ENCODE measurements around the gene MBNL2. TPM values are rescaled to one million over a fixed set of nuclear protein-coding genes. Genes with fewer than 3 reads are reported as not detected.

MBNL2 gene
- total and polyA plus RNA-seq, 10 of the 15 experiments (the other 5 are each of a cell fraction or from before 2014, with no cell fraction given): 1.6 to 9.7 (median 6.7) TPM

- TF ChIP-seq REST (IDR thresholded peaks at IDR 0.05; ENCODE audit: low read depth, low read length) (no peak), ZBTB4 (CRISPR knock-in tag; IDR thresholded peaks at IDR 0.05) (no peak), EGR1 (IDR thresholded peaks at IDR 0.05; ENCODE audit: borderline replicate concordance in 1 of 2, low read depth in 2 of 2, low read length in 2 of 2) (no peak)
Measured at GRCh38 chr13:97306645-97307044, 84.5 kb downstream of the MBNL2 start (continued).

- ChIA-PET POLR2A (no interaction called here), CTCF (no interaction called here), SMC1A (ENCODE audit: uncharacterized antibody, unreplicated experiment) (no interaction called here), RAD21 (ENCODE audit: unreplicated experiment) (no interaction called here)
- H3K27me3 ChIP-seq (replicated peaks in 1 of 2; ENCODE audit: control insufficient read depth in 2 of 2, insufficient read depth in 2 of 2, low read length in 1 of 2): no peaks in the 10 kb centered on the region
- TF ChIP-seq IRF4 (IDR thresholded peaks at IDR 0.05; ENCODE audit: low read depth, low read length) (no peak), TBL1XR1 (IDR thresholded peaks at IDR 0.05; ENCODE audit: low read depth, low read length) (no peak)
- no peak overlapping the region for H3K4me2 ChIP-seq (ENCODE audit: control insufficient read depth, insufficient read depth)
- H4K20me1 ChIP-seq (ENCODE audit: control insufficient read depth, insufficient read depth): no peaks in the 10 kb centered on the region
- FAIRE-seq (no peak), DNase-seq (ENCODE audit: low read depth, low spot score) (no peak), ATAC-seq (no peak)
- H3K79me2 ChIP-seq (ENCODE audit: control insufficient read depth, insufficient read depth, low read length): no peaks in the 10 kb centered on the region
- no peaks in the 10 kb centered on the region for H3K36me3 ChIP-seq (ENCODE audit: control insufficient read depth in 2 of 2, insufficient read depth in 2 of 2, low read length in 1 of 2)
- H3K9ac ChIP-seq (ENCODE audit: control insufficient read depth, insufficient read depth, low read length): no peak overlapping the region
- no peak overlapping the region for H3K27ac ChIP-seq (ENCODE audit: control insufficient read depth, insufficient read depth)
- in situ Hi-C loops (cut with MboI) (no loop called here), intact Hi-C loops (cut with micrococcal nuclease; ENCODE audit: unreplicated experiment) (no loop called here)
- no peak overlapping the region for H2AFZ ChIP-seq (ENCODE audit: control insufficient read depth, low read depth, low read length)
- no peaks in the 10 kb centered on the region for H3K4me1 ChIP-seq (ENCODE audit: control insufficient read depth, insufficient read depth, low read length)
- WGBS (ENCODE audit: insufficient coverage, insufficient replicate concordance, low lambda C conversion rate, missing lambda C conversion rate): 98% methylated on average over 7 of the region's 7 CpGs
- BruUV-seq (replicated peaks): no TSS peak
- no peaks in the 10 kb centered on the region for H3K9me3 ChIP-seq (replicated peaks; ENCODE audit: control insufficient read depth, insufficient read depth, low read length)
- H3K4me3 ChIP-seq: no peak overlapping the region
Measured at GRCh38 chr13:97307118-97307881, 85.2 kb downstream of the MBNL2 start.

Measured in GM12878 (cell line).